Type B pancreatic cell (in vitro differentiated cells): ENCODE measurements around the gene HOXC6. TPM values are rescaled to one million over a fixed set of nuclear protein-coding genes. Genes with fewer than 3 reads are reported as not detected.

ENCODE experiments used
- DNase-seq: peaks from one replicate; pipeline ENCODE4 v3.0.0; 2021; ENCODE audit warnings: mixed read lengths; ENCODE audit not compliant: unreplicated experiment; ENCODE audit errors: extremely low spot score
- H3K27ac Mint-ChIP-seq: 2 replicates; pipeline ENCODE4 v1.8.0; 2021; ENCODE audit warnings: mild to moderate bottlenecking, mixed read lengths
- H3K27me3 Mint-ChIP-seq: 2 replicates; pipeline ENCODE4 v1.8.0; 2021; ENCODE audit warnings: mixed read lengths
- H3K36me3 Mint-ChIP-seq: 2 replicates; pipeline ENCODE4 v1.8.0; 2021; ENCODE audit warnings: mixed read lengths
- H3K4me1 Mint-ChIP-seq: one replicate; pipeline ENCODE4 v1.8.0; 2021; ENCODE audit warnings: mixed read lengths; ENCODE audit not compliant: unreplicated experiment
- H3K4me3 Mint-ChIP-seq: 2 replicates; pipeline ENCODE4 v1.8.0; 2021; ENCODE audit warnings: mild to moderate bottlenecking, mixed read lengths
- H3K9me3 Mint-ChIP-seq: 2 replicates; pipeline ENCODE4 v1.8.0; 2021; ENCODE audit warnings: mixed read lengths
- total RNA-seq: library from RNA; stranded (reverse); gene quantifications from 2 replicates; pipeline ENCODE4 v1.2.1, GENCODE V29; 2021; ENCODE audit warnings: low replicate concordance
- TF ChIP-seq, protein P1 (sequence below): fragments of 200-600 bp; sonication (generic); conservative IDR thresholded peaks from 2 replicates; pipeline ENCODE4 v1.5.0; 2021; ENCODE audit warnings: antibody characterized with exemption, mild to moderate bottlenecking

Gene HOXC6
- total RNA-seq, 1 donor from 2014 or later, result 23.0 TPM

DNA sequence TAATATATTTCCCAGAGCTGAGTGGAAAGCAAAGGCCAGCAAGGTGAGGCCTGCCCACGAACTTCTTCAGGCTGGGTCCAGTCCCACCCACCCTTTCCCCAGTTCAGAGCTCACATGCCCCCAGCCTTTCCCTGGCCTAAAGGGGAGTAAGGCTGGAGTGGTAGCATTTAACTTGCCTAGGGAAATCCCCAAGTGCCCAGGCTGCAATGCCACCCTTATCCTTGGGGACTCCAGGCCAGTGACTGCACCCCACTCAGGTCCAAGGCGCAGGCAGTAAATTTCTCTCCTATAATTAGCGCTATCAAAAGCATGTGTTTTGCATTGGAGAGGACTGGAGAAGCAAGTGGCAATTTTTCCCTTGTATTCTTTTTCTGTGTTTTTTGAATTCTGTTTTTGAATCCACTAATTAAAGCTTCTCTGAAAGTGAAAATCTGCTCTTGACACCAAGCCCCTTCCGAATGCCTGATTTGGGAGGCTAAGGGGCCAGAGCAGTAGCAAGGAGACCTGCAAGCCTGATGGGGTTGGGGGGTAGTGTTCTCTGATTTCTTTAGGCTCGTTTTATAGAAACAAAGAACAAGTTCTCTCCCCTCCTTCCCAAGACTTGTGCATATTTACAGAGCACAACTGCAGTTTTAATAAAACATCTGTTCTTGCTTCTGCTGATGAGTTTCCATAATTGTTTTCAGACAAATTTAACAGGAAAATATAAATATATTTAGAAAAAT lies 3.5 kb upstream of the HOXC6 start:
- H3K4me1 Mint-ChIP-seq, result peaks cover 47% of the 10 kb centered on the region
- peaks cover 94% of the 10 kb centered on the region for H3K27me3 Mint-ChIP-seq
- no peak overlapping the region for H3K4me3 Mint-ChIP-seq
- DNase-seq, result no peak
- peaks cover 4% of the 10 kb centered on the region for H3K36me3 Mint-ChIP-seq
- no peak overlapping the region for H3K27ac Mint-ChIP-seq
- TF ChIP-seq, protein P1, sequence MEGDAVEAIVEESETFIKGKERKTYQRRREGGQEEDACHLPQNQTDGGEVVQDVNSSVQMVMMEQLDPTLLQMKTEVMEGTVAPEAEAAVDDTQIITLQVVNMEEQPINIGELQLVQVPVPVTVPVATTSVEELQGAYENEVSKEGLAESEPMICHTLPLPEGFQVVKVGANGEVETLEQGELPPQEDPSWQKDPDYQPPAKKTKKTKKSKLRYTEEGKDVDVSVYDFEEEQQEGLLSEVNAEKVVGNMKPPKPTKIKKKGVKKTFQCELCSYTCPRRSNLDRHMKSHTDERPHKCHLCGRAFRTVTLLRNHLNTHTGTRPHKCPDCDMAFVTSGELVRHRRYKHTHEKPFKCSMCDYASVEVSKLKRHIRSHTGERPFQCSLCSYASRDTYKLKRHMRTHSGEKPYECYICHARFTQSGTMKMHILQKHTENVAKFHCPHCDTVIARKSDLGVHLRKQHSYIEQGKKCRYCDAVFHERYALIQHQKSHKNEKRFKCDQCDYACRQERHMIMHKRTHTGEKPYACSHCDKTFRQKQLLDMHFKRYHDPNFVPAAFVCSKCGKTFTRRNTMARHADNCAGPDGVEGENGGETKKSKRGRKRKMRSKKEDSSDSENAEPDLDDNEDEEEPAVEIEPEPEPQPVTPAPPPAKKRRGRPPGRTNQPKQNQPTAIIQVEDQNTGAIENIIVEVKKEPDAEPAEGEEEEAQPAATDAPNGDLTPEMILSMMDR, result no peak
- H3K9me3 Mint-ChIP-seq, result no peaks in the 10 kb centered on the region

DNA sequence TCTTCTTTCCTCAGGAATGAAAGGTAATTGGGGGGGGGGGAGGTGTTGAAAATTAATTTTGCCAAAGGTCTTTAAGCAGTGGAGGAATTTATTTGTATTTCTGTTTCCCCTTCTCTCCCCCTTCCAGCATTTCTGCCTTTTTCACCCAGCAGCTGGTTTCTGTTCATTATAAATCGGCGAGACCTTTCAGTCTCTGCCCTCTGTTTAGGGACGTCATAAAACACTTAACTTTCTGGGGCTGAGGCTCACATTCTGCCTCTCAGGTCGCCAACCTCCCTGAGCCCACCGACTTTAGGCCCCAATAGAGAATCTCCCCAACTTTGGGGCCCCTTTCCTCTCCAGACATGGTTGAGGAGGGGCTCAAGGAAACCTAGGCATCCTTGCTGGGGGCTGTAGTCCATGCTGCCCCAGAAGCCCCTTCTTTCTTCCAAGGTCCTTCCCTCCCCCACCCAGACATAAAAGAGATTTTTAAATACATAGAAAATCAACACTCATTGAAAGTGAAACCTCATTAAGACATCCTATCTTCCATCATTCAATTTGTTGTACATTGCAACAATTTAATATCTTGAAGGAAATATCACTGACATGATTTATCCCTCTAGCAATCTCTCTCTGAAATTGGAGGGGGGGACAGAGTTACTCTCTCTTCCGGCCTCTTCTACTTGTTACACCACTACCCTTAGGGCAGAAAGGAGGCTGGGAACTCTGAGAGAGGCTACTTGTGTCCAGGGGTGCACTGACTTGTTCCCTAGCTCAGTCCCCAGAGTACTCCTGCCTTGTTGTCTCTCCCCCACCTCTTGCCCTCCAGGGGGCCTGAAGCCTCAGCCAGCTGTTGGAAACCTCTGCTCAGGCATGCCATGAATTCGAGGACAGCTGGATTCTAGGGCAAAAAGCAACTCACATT lies 2.5 kb upstream of the HOXC6 start:
- Mint-ChIP-seq H3K27me3 (peaks cover 93% of the 10 kb centered on the region), H3K27ac (no peak overlapping the region), H3K9me3 (no peaks in the 10 kb centered on the region), H3K36me3 (peaks cover 3% of the 10 kb centered on the region), H3K4me1 (peaks cover 50% of the 10 kb centered on the region), H3K4me3 (peak overlapping the region; percentile 21)
- TF ChIP-seq, protein P1, result no peak
- no peak for DNase-seq

DNA sequence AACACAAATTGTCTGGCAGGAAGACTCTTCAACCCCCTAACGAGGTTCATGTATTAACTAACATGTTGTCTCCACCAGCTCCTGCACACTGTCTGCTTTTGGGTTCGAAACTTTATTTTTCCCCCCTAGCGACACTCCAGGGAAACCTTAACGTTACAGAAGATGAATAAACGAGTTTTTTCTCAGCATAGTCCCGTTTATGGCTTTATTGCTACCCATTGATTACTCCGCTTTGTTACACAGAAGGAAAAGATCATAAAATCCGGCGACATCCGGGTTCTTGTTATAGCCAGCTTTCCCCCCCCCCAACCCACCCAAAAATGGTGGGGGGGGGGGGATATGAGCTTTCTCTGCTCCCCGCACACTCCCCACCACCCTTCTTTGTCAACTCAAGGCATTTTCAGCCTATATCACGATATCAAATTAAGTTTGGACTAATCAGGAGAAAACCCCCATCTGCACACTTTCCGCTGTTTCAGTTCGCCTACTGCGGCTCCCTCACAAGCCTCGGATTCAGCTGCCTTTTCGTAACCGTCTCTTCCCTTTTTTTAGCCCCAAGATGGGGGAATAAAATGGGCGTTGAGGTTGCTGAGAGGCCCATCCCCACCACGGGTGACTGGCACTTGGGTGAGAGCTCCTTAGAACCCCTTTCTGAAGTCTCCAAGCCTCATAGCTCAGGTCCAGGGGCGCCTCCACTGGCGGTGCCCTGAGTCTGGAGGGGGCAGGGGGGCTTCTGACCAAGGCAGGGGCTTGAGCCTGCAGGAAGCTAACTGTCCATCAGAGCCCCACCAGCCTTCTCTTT lies 1.4 kb upstream of the HOXC6 start:
- no peak for DNase-seq
- Mint-ChIP-seq H3K27ac (peak overlapping the region; percentile 72), H3K4me1 (peaks cover 44% of the 10 kb centered on the region), H3K36me3 (peaks cover 3% of the 10 kb centered on the region), H3K27me3 (peaks cover 90% of the 10 kb centered on the region), H3K9me3 (no peaks in the 10 kb centered on the region), H3K4me3 (peak overlapping the region; percentile 93)
- TF ChIP-seq, protein P1, result no peak

DNA sequence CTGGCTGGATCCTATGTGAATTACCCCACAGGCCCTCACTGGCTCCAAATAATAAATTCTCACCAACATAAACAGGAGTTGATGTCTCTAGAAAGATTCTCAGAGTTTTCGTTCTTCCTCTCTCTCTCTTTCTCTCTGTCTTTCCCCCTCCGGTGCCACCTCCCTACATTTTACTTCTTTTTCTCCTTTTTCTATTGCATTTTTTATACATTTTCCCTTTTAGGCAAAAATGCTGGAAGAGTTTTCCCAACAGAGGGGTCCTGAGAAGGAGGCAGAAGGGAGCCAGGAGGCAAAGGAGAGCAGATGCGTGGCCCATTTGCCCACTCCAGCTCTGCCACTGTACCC lies 826 bp upstream of the HOXC6 start:
- H3K27me3 Mint-ChIP-seq, result peaks cover 90% of the 10 kb centered on the region
- H3K36me3 Mint-ChIP-seq, result peaks cover 3% of the 10 kb centered on the region
- no peak for DNase-seq
- peaks cover 49% of the 10 kb centered on the region for H3K4me1 Mint-ChIP-seq
- H3K4me3 Mint-ChIP-seq, result peak overlapping the region; percentile 93
- H3K27ac Mint-ChIP-seq, result peak overlapping the region; percentile 57
- no peaks in the 10 kb centered on the region for H3K9me3 Mint-ChIP-seq
- TF ChIP-seq, protein P1, result no peak

DNA sequence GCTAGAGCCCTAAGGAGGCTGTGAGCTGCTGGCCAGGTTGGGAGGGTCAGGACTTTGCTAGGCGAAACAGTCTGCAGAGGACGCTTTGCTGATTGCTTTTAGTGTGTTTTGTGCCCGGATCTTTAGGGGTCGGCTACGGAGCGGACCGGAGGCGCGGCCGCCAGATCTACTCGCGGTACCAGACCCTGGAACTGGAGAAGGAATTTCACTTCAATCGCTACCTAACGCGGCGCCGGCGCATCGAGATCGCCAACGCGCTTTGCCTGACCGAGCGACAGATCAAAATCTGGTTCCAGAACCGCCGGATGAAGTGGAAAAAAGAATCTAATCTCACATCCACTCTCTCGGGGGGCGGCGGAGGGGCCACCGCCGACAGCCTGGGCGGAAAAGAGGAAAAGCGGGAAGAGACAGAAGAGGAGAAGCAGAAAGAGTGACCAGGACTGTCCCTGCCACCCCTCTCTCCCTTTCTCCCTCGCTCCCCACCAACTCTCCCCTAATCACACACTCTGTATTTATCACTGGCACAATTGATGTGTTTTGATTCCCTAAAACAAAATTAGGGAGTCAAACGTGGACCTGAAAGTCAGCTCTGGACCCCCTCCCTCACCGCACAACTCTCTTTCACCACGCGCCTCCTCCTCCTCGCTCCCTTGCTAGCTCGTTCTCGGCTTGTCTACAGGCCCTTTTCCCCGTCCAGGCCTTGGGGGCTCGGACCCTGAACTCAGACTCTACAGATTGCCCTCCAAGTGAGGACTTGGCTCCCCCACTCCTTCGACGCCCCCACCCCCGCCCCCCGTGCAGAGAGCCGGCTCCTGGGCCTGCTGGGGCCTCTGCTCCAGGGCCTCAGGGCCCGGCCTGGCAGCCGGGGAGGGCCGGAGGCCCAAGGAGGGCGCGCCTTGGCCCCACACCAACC lies 1.5 kb downstream of the HOXC6 start:
- H3K27ac Mint-ChIP-seq, result peak overlapping the region; percentile 86
- peaks cover 3% of the 10 kb centered on the region for H3K36me3 Mint-ChIP-seq
- H3K4me1 Mint-ChIP-seq, result peaks cover 36% of the 10 kb centered on the region
- TF ChIP-seq, protein P1, result no peak
- H3K9me3 Mint-ChIP-seq, result no peaks in the 10 kb centered on the region
- DNase-seq, result no peak
- H3K27me3 Mint-ChIP-seq, result peaks cover 80% of the 10 kb centered on the region
- peak overlapping the region; percentile 95 for H3K4me3 Mint-ChIP-seq
